Germinal center (tissue), 1 donor: ENCODE data around the gene SC5D.

Experiments
- DNase-seq: peaks from one replicate; pipeline ENCODE4 v3.0.0; 2012; ENCODE audit warnings: mixed read lengths, low spot score

SC5D gene

GRCh38 chr11:121328967-121329679, 36.6 kb downstream of the SC5D start:
- DNase-seq: no peak

GRCh38 chr11:121329781-121330395, 37.3 kb downstream of the SC5D start:
- DNase-seq: no peak

- DNase-seq: no peak
These were observed 38.3 kb downstream of the SC5D start for GRCh38 chr11:121330614-121331435.

GRCh38 chr11:121334973-121335710, 42.6 kb downstream of the SC5D start:
- no peak for DNase-seq

GRCh38 chr11:121336279-121336937, 43.8 kb downstream of the SC5D start:
- DNase-seq: no peak

- DNase-seq: no peak
These were observed 44.5 kb downstream of the SC5D start for GRCh38 chr11:121337078-121337477.

GRCh38 chr11:121337740-121338272, 45.2 kb downstream of the SC5D start:
- no peak for DNase-seq

GRCh38 chr11:121338536-121338935, 46.0 kb downstream of the SC5D start:
- DNase-seq: no peak

GRCh38 chr11:121340032-121340580, 47.5 kb downstream of the SC5D start:
- peak; percentile 36 for DNase-seq

GRCh38 chr11:121341609-121342008, 49.0 kb downstream of the SC5D start:
- no peak for DNase-seq

- no peak for DNase-seq
These were observed 52.3 kb downstream of the SC5D start for GRCh38 chr11:121344824-121345223.

- no peak for DNase-seq
These were observed 54.5 kb downstream of the SC5D start for GRCh38 chr11:121347094-121347493.

GRCh38 chr11:121347813-121348212, 55.2 kb downstream of the SC5D start:
- DNase-seq: no peak

- DNase-seq: no peak
These were observed 55.8 kb downstream of the SC5D start for GRCh38 chr11:121348220-121348875.

- no peak for DNase-seq
These were observed 57.2 kb downstream of the SC5D start for GRCh38 chr11:121349790-121350189.

- no peak for DNase-seq
These were observed 57.9 kb downstream of the SC5D start for GRCh38 chr11:121350314-121351082.

- no peak for DNase-seq
These were observed 58.6 kb downstream of the SC5D start for GRCh38 chr11:121351083-121351630.

- DNase-seq: no peak
These were observed 59.8 kb downstream of the SC5D start for GRCh38 chr11:121352251-121352891.

- DNase-seq: no peak
These were observed 61.6 kb downstream of the SC5D start for GRCh38 chr11:121354192-121354591.
